HG02610 (cell line): ENCODE results near the gene RSRC1.

Experiments
- ATAC-seq: cut with Tn5 transposase; IDR thresholded peaks from one replicate; pipeline ENCODE4 v1.9.1; 2021; ENCODE audit warnings: mild to moderate bottlenecking, moderate library complexity; ENCODE audit not compliant: unreplicated experiment

RSRC1 gene

GRCh38 chr3:158127250-158128219 lies 17.6 kb downstream of the RSRC1 start:
- ATAC-seq: peak; percentile 51

GRCh38 chr3:158128755-158129154 lies 18.9 kb downstream of the RSRC1 start:
- ATAC-seq: no peak

DNA sequence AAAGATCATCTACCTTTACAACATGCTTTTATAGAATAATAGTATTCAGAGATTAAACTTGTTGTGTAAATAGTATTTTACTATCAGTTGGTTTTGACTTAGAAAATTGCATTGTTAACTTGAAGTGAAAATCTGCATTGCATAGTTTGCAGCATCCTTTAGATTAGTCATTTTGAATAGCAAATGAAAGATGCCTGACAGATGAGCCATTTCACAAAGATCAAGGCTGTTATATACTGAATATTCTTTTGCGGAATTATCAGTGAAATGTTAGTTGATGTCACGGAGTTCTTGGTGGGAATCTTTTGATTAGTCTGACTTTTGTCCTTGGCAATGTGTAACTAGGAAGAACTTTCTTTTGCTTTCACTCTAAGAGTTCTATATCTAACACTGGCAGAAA lies 24.5 kb downstream of the RSRC1 start:
- no peak for ATAC-seq

GRCh38 chr3:158140396-158140795 lies 30.5 kb downstream of the RSRC1 start:
- no peak for ATAC-seq

GRCh38 chr3:158148218-158148617 lies 38.3 kb downstream of the RSRC1 start:
- ATAC-seq: no peak

- peak; percentile 74 for ATAC-seq
Measured at GRCh38 chr3:158152186-158152585, 42.3 kb downstream of the RSRC1 start.

DNA sequence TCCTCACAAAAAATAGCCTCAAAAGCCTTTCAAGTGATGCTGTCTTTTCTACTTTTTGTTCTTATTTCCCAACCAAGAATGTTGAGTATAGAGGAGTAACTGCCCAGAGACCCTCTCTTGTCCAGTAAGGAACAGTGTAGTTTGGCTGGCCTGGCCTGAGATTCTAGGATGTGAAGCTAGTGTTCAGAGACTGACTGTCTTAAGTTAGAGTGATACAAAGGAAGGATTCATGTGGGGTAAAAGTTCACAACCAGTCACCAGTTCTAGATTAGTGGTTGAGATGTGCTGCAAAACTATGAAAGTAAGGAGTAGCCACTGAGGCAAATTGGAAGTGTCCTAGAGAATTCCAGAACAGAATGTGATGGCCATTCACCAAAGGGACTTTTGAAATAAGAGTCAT lies 49.1 kb downstream of the RSRC1 start:
- no peak for ATAC-seq

- no peak for ATAC-seq
Measured at GRCh38 chr3:158159714-158160113, 49.8 kb downstream of the RSRC1 start.

GRCh38 chr3:158160958-158161357 lies 51.1 kb downstream of the RSRC1 start:
- ATAC-seq: peak; percentile 46

DNA sequence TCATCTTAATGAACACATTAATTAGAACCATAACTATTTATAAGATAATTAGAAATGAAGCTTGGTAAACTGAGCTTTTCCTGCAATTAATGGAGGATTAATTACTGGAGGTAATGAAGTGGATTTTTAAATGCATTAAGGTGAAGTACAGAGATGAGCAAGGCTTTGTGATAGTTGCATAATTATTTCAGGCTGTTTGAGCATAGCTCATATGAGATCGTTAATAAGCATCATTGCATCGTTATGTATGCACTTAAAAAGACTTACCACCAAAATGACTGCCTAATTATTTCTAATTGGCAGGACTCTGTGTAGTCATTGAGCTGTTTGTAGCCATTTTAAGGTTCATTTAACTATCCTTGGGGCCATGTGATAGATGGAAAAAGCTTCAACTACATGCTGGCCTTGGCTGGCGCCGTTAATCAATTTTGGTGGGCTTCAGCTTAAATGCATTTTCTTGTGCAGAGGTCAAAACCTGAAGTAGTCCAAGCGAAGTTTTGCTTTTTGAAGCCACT lies 55.3 kb downstream of the RSRC1 start:
- no peak for ATAC-seq

- ATAC-seq: no peak
Measured at GRCh38 chr3:158165730-158166129, 55.8 kb downstream of the RSRC1 start.

DNA sequence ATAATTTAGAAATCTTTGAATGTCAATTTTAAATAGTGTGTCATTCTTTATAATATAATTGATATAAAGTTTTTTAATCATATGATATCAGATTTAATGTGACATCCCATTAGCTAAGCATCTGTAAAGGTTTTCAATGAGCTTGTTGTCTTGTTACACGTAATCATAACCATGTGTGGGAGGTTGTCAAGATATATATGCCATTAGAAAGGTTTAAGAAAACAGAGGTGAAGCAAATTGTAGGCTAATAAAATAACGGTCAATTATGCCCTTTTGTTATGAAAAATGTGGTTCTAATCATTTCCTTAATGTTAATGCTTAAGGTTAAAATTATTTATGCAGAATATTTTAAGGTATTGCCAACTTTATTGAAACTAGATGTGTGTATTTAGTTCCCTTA lies 56.3 kb downstream of the RSRC1 start:
- ATAC-seq: no peak

DNA sequence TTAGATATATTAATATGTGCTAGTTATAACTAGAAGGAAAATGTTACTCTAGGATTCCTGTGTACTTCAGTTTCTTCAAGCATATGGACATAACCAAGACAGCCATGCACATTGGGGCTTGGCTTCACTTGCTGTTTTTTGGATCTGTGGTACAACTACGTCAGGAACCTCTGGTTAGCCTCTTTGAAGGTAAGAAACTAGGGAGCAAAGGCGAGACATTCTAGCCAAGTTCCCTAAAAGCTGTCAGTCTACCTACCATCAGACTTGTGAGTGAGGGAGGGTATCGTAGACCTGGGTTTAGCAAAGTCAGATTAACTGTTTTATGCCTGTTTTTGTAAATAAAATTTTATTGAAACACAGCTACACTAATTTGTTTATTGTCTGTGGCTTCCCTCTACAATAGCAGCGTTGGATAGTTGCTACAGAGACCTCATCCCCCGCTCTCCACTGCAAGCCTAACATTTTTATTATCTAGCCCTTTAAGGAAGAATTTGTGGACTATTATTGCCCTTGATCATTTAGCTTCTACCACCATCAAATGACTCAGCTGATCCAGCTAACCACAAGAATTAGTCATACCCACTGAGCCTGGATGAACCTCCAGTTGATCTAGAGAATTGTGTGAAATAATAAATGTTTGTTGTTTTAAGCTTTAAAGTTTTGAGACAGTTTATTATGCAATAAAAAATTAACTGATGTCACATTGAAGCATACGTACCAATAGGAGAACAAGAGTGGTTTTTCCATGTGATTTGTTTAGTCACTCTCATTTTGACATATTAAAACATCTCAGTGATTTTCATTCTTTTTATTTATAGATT lies 58.1 kb downstream of the RSRC1 start:
- peak; percentile 54 for ATAC-seq

GRCh38 chr3:158169091-158169491 lies 59.2 kb downstream of the RSRC1 start:
- no peak for ATAC-seq

DNA sequence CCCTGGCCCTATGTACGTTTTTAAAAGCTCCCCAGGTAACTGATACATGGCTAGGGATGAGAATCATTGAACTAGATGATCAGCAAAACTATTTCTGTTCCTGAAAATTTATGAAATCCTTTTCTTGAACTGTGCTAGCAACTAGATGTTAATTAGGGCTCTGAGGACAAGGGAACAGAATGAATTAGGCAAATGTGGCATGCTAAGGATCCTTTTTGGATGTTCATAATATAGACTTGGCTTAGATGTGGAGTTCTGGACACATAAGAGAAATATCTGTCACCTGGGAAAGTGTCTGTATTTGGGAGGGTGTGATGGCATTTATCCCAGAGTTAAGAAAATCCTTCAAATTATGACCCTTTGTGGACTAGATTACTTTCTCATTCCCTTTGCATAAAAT lies 71.2 kb downstream of the RSRC1 start:
- ATAC-seq: no peak

- no peak for ATAC-seq
Measured at GRCh38 chr3:158185711-158186110, 75.8 kb downstream of the RSRC1 start.

- no peak for ATAC-seq
Measured at GRCh38 chr3:158200955-158201354, 91.1 kb downstream of the RSRC1 start.

DNA sequence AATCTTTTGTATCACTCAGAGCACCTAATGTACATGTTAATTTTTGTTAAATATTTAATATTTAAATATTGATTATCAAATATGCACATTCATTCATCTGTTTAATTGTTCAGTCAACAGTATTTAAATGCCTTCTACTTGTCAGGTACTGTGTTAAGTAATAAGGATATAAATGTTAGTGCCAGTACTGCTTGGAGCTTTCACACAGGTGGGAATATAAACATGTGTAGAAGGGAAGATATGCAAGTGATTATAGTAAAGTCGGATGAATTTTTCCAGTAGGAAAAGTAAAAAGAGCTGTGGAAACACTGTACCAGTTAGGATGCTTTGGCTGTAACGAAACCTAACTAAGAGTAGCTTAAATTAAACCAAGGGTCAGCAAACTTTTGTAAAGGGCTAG lies 95.4 kb downstream of the RSRC1 start:
- no peak for ATAC-seq

- ATAC-seq: peak; percentile 62
Measured at GRCh38 chr3:158205994-158206393, 96.1 kb downstream of the RSRC1 start.

GRCh38 chr3:158210067-158210466 lies 100.2 kb downstream of the RSRC1 start:
- no peak for ATAC-seq

DNA sequence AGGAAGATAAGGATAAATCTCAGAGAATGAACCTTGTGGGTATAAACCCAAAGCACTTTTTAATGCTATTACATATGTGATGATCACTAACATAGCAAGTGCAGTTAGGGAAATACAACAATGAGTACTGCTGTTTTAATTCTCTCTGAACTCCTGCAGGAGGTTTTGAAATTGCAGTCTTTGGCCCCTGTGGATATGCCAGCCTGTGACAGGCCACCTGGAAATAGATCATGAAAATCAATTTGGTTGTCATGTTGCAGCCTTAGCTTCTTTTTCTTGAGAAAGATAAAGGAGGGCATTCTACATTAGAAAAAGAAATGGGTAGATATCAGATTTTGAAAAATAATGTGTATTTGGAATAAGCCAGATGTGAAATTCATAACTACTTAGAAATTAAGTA lies 103.6 kb downstream of the RSRC1 start:
- ATAC-seq: no peak

- ATAC-seq: no peak
Measured at GRCh38 chr3:158217992-158218391, 108.1 kb downstream of the RSRC1 start.
